ENCODE results near the gene OPRM1.
A peak's percentile ranks its signal among the peaks of the same experiment; 100 is the strongest.

The OPRM1 gene

GRCh38 chr6:154261688-154262397 is 222.8 kb downstream of the OPRM1 start:
- no peak for TF ChIP-seq CTCF (conservative IDR thresholded peaks at IDR 0.05)
- TF ChIP-seq ZFX (IDR thresholded peaks at IDR 0.05) = no peak
- H3K27ac ChIP-seq = no peak overlapping the region

- no peak for TF ChIP-seq CTCF (conservative IDR thresholded peaks at IDR 0.05)
- no peak for TF ChIP-seq ZFX (IDR thresholded peaks at IDR 0.05)
- no peak overlapping the region for H3K27ac ChIP-seq
Measured at GRCh38 chr6:154266560-154267099, 227.6 kb downstream of the OPRM1 start.

GRCh38 chr6:154267508-154268106 is 228.6 kb downstream of the OPRM1 start:
- TF ChIP-seq CTCF (conservative IDR thresholded peaks at IDR 0.05) (no peak), ZFX (IDR thresholded peaks at IDR 0.05) (no peak)
- no peak overlapping the region for H3K27ac ChIP-seq

GRCh38 chr6:154268486-154268885 is 229.4 kb downstream of the OPRM1 start:
- no peak overlapping the region for H3K27ac ChIP-seq
- TF ChIP-seq ZFX (IDR thresholded peaks at IDR 0.05) = no peak
- TF ChIP-seq CTCF (conservative IDR thresholded peaks at IDR 0.05) = no peak

GRCh38 chr6:154274168-154274567 is 235.1 kb downstream of the OPRM1 start:
- H3K27ac ChIP-seq = no peak overlapping the region
- TF ChIP-seq CTCF (conservative IDR thresholded peaks at IDR 0.05) = no peak
- TF ChIP-seq ZFX (IDR thresholded peaks at IDR 0.05) = no peak

- TF ChIP-seq CTCF (conservative IDR thresholded peaks at IDR 0.05) (peak; percentile 74), ZFX (IDR thresholded peaks at IDR 0.05) (no peak)
- no peak overlapping the region for H3K27ac ChIP-seq
Measured at GRCh38 chr6:154276810-154277628, 238.0 kb downstream of the OPRM1 start.

- TF ChIP-seq CTCF (conservative IDR thresholded peaks at IDR 0.05) (peak; percentile 44), ZFX (IDR thresholded peaks at IDR 0.05) (no peak)
- H3K27ac ChIP-seq = no peak overlapping the region
Measured at GRCh38 chr6:154277629-154278017, 238.6 kb downstream of the OPRM1 start.
